NCI-H510A treated with DMSO at 0.1 percent for 48 hours (cell line): Measurements from ENCODE around the gene KAT2B.

Experiments
- DNase-seq: peaks from one replicate; lab custom pipeline; 2025; lab: John Stamatoyannopoulos, UW

KAT2B gene

DNA sequence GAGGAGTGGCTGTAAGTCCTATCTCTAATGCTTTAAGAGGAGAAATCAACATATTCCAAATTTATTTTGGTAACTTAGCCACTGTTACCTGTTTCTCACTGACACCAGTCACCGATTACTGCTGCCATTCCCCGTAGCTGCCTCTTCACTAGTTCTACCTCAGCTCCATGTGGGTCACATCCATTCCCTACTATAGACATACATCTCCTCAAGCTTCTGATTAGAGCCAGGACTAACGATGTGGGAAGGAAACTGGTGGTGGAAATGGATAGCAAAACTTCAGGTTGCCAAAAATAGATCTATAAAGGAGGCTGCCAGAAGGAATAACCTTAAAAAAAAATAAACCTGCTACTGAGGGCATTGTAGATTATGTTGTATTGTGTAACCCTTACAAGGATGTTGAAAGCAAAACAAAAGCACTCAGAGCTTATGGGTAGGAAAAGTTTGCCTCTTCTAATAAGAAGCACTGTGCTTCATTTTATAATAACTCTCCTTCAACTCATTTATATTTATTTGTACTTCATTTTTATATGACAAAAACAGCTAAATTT is 56.0 kb downstream of the KAT2B start:
- no peak for DNase-seq

- no peak for DNase-seq
Measured at GRCh38 chr3:20097015-20097414, 56.8 kb downstream of the KAT2B start.

DNA sequence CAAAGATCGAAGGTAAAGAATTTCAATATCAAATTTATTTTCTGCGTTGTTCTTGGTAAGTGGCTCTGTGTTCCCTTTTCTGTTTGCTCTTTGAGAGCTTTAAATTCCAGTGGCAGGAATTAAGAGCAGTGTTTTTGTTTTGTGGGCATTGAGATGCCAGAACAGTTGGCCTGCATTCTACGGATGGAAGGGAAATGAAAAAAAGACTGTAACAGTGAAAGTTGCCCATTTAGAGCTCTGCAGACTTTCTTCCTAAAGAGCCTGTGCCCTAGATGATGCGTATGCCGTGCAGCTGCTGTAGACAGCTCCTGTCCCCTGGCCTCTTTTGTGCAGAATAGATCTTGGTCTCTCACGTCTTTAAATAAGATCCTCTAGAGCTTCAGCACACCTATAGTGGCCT is 58.8 kb downstream of the KAT2B start:
- DNase-seq, result no peak

GRCh38 chr3:20100151-20100550 is 59.9 kb downstream of the KAT2B start:
- DNase-seq, result no peak

- no peak for DNase-seq
Measured at GRCh38 chr3:20101041-20101440, 60.8 kb downstream of the KAT2B start.

GRCh38 chr3:20103731-20104130 is 63.5 kb downstream of the KAT2B start:
- DNase-seq, result no peak

DNA sequence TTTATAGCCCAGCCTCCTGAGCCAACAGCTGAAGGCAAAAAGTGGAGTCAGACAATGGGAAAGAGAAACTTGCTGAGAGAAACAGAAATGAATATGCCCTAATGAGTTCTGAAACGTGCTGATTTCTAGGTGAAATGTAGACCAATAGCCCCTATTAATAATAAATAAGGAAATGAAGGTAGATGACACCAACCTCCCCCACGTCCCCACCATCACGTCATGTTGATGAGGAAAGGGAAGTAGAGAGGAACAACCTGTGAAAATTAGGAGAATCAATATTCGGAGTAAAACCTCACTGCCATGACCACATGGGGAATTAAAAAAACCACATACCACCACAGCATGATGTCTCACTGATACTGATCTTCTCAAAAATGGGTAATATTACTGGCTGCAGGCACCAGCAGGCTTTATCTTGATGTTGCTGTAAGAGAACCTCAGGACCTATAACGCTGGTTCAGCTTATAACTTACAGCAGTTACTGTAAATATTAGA is 64.0 kb downstream of the KAT2B start:
- no peak for DNase-seq

DNA sequence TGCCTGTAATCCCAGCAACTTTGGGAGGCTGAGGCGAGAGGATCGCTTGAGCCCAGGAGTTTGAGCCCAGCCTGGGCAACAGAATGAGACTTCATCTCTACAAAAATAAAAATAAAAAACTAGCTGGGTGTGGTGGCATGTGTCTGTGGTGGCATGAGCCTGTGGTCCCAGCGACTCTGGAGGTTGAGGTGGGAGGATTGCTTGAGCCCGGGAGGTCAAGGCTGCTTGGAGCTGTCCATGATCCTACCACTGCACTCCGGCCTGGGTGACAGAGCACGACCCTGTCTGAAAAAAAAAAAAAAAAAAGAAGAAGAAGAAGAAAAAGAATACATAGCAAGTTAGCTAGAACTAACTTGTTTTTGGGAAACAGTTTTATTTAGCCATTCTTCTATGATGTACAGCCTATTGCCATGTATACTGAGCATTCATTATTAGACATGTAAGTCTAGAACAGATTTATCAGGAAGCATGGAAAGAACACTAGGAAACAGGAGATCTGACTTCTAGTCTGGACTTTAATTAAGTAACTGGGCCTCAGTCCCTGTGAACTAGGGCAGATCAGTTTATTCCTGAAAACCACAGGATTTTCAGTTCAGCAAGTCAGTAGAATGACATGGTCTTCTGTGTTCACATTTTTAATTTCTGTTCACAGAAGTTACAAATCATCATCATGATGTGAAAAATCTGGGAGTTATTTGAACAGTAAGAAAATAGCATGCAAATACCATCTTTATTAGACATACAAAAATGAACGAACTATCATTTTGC is 65.5 kb downstream of the KAT2B start:
- no peak for DNase-seq

DNA sequence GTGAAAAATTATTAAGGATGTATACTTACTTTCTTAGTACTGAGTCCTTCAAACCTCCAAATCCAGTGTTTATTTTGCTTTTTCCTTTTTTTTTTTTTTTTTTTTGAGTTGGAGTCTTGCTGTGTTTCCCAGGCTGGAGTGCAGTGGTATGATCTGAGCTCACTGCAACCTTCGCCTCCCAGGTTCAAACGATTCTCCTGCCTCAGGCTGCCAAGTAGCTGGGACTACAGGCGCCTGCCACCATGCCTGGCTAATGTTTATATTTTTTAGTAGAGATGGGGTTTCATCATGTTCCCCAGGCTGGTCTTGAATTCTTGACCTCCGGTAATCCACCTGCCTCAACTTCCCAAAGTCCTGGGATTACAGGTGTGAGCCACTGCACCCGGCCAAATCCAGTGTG is 67.5 kb downstream of the KAT2B start:
- DNase-seq, result no peak

GRCh38 chr3:20108869-20109268 is 68.6 kb downstream of the KAT2B start:
- DNase-seq, result no peak

- DNase-seq, result no peak
Measured at GRCh38 chr3:20110826-20111225, 70.6 kb downstream of the KAT2B start.

GRCh38 chr3:20111836-20112235 is 71.6 kb downstream of the KAT2B start:
- DNase-seq, result no peak

DNA sequence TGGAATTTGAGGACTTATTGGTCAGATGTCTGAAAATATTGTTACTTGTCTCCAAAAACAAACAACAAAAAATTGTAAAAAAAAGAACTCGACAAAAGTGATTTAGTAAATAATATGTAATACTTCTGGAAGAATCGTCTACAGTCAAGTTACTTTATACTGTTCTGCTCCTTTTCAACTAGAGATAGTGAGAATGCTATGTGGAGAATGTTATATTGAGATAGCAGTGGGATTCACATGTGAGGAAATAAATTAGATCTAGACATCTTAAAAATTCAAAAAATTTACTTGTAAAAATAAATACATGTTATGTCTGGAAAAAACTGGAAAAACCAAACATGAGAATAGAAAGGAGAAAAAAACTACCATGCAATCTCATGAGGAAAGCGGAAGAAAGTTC is 80.8 kb downstream of the KAT2B start:
- no peak for DNase-seq

- DNase-seq, result no peak
Measured at GRCh38 chr3:20123131-20123652, 82.9 kb downstream of the KAT2B start.

DNA sequence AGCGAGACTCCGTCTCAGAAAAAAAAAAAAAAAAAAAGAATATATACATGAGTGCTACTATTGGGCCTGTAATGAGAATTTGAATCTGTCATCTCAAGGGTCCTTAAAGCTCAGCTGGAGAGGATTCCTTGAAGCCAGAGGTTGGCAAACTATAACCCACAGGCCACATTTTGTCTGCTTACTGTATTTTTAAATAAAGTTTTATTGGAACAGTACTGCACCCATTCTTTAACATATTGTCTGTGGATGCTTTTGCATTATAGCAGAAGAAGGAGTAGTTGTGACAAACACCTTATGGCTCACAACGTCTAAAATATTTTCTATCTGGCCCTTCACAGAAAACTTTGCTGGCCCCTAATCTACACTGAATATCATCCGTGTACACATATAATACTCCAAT is 85.0 kb downstream of the KAT2B start:
- no peak for DNase-seq

DNA sequence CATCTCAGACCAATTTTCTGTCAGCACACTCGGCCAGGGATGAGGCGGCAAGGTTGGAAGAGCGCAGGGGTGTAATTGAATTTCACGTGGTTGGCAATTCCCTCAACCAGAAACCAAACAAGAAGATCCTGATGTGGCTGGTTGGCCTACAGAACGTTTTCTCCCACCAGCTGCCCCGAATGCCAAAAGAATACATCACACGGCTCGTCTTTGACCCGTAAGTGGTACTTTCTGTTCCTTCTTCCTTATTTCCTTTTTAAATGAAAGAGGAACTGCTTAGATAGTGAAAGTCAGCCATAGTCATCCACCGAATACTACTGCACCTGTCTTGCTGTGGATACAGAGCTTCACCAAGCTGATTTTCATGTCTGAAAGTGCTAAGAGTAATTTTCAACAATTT is 85.7 kb downstream of the KAT2B start:
- DNase-seq, result no peak

DNA sequence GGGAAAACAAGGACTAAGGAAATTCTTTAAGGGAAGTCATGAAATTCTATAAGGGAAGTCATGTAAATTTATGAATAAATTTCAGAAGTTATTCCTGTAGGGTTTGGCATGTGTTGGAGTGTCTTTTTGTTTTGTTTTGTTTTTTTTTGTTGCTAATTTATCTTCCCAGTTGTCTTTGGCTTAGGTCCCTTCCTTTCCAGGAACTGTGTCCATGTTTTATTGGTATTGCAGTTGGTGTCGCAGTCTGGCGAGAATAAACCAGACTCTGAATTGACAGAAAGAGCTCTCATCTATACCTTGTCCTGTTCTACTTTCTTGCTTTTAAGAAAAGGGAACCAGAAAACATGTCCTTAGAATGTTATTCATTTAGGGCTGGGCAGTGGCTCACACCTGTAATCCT is 88.1 kb downstream of the KAT2B start:
- no peak for DNase-seq

GRCh38 chr3:20130106-20130505 is 89.9 kb downstream of the KAT2B start:
- no peak for DNase-seq

- DNase-seq, result no peak
Measured at GRCh38 chr3:20136231-20136630, 96.0 kb downstream of the KAT2B start.

- no peak for DNase-seq
Measured at GRCh38 chr3:20137647-20138046, 97.4 kb downstream of the KAT2B start.

DNA sequence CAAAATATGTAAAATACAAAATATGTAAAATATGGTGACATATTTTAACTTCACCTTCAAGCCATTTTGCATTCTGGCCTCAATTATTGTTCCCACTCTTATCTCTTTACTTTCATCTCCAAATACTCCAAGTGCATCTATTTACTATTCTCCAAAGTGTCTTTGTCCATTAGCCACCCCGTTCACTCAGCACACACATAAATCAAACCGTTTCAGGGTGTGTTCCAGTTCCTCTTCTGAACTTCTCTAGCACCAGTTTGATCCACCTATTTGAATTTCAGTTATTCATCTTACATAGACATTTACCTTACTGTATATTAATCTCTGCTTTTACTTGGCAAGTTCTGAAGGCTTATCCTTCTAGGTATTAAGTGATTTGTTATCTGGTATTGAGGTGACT is 100.6 kb downstream of the KAT2B start:
- DNase-seq, result no peak

- no peak for DNase-seq
Measured at GRCh38 chr3:20141316-20141715, 101.1 kb downstream of the KAT2B start.

- DNase-seq, result no peak
Measured at GRCh38 chr3:20141851-20142250, 101.6 kb downstream of the KAT2B start.

GRCh38 chr3:20142517-20142916 is 102.3 kb downstream of the KAT2B start:
- DNase-seq, result no peak
